GM04503 (cell line): ENCODE results near the gene MACIR.

Experiments
- DNase-seq: peaks from one replicate; pipeline ENCODE4 v3.0.0-alpha.2; 2012; ENCODE audit warnings: low read depth

The MACIR gene

GRCh38 chr5:103245761-103246160 lies 12.8 kb upstream of the MACIR start:
- DNase-seq: no peak

GRCh38 chr5:103247118-103247517 lies 11.4 kb upstream of the MACIR start:
- DNase-seq: no peak

- no peak for DNase-seq
Measured at GRCh38 chr5:103249068-103249467, 9.5 kb upstream of the MACIR start.

- DNase-seq: no peak
Measured at GRCh38 chr5:103254921-103255320, 3.6 kb upstream of the MACIR start.

- DNase-seq: no peak
Measured at GRCh38 chr5:103255691-103256090, 2.9 kb upstream of the MACIR start.

GRCh38 chr5:103256178-103256577 lies 2.4 kb upstream of the MACIR start:
- DNase-seq: no peak

GRCh38 chr5:103258957-103259704 lies 568 bp downstream of the MACIR start:
- no peak for DNase-seq

GRCh38 chr5:103259705-103260355 lies 1.3 kb downstream of the MACIR start:
- no peak for DNase-seq

GRCh38 chr5:103260951-103261350 lies 2.4 kb downstream of the MACIR start:
- DNase-seq: no peak

- DNase-seq: peak; percentile 36
Measured at GRCh38 chr5:103262422-103262871, 3.9 kb downstream of the MACIR start.

- DNase-seq: no peak
Measured at GRCh38 chr5:103263054-103263453, 4.5 kb downstream of the MACIR start.

GRCh38 chr5:103264508-103264907 lies 5.9 kb downstream of the MACIR start:
- no peak for DNase-seq

- DNase-seq: no peak
Measured at GRCh38 chr5:103270581-103270980, 12.0 kb downstream of the MACIR start.

- DNase-seq: no peak
Measured at GRCh38 chr5:103271570-103272289, 13.2 kb downstream of the MACIR start.

GRCh38 chr5:103272377-103272776 lies 13.8 kb downstream of the MACIR start:
- no peak for DNase-seq

- DNase-seq: no peak
Measured at GRCh38 chr5:103273952-103274351, 15.4 kb downstream of the MACIR start.

- DNase-seq: no peak
Measured at GRCh38 chr5:103275851-103276250, 17.3 kb downstream of the MACIR start.

GRCh38 chr5:103280967-103281366 lies 22.4 kb downstream of the MACIR start:
- DNase-seq: no peak

GRCh38 chr5:103283120-103283519 lies 24.6 kb downstream of the MACIR start:
- no peak for DNase-seq

GRCh38 chr5:103283869-103284268 lies 25.3 kb downstream of the MACIR start:
- DNase-seq: no peak

GRCh38 chr5:103286622-103287021 lies 28.1 kb downstream of the MACIR start:
- DNase-seq: no peak

- no peak for DNase-seq
Measured at GRCh38 chr5:103289024-103289423, 30.5 kb downstream of the MACIR start.

- DNase-seq: no peak
Measured at GRCh38 chr5:103290846-103291245, 32.3 kb downstream of the MACIR start.
